Measurements from ENCODE around the gene GPC6. TPM values are rescaled to one million over a fixed set of nuclear protein-coding genes. Genes with fewer than 3 reads are reported as not detected.

The GPC6 gene
- total RNA-seq, 1 experiment from 2014 or later = 1.6 TPM

- no peaks in the 10 kb centered on the region for H3K27me3 ChIP-seq (replicated peaks)
- H3K36me3 ChIP-seq = no peaks in the 10 kb centered on the region
- no peak overlapping the region for H3K4me3 ChIP-seq
- H3K27ac ChIP-seq = no peak overlapping the region
- H3K9me3 ChIP-seq (replicated peaks) = no peaks in the 10 kb centered on the region
- DNase-seq (ENCODE audit: low read depth in 1 of 2, low spot score in 2 of 2) = no peak
- no peaks in the 10 kb centered on the region for H3K4me1 ChIP-seq (replicated peaks)
Observed at GRCh38 chr13:94454906-94455305, 1228.3 kb downstream of the GPC6 start.

- Histone ChIP-seq H3K4me3 (no peak overlapping the region), H3K27ac (no peak overlapping the region), H3K4me1 (replicated peaks) (no peaks in the 10 kb centered on the region), H3K36me3 (no peaks in the 10 kb centered on the region), H3K9me3 (replicated peaks) (no peaks in the 10 kb centered on the region), H3K27me3 (replicated peaks) (no peaks in the 10 kb centered on the region)
- DNase-seq (ENCODE audit: low read depth in 1 of 2, low spot score in 2 of 2) = no peak
Observed at GRCh38 chr13:94455414-94455813, 1228.8 kb downstream of the GPC6 start.

Data from SJSA1 (cell line).